Raji (cell line): ENCODE results near the gene CD8A.

Source experiments
- POLR2A ChIP-seq: IDR thresholded peaks from 2 replicates; pipeline ENCODE4 v1.6.1; 2011; ENCODE audit warnings: low read depth, low read length, control low read depth; ENCODE audit not compliant: insufficient read depth

Gene CD8A

GRCh38 chr2:86790676-86791572 is at the start of gene CD8A:
Gene CD8A, minus strand, starts transcription at chr2:86790913. Its CDS starts 88 bp downstream, at chr2:86790825.
- TF ChIP-seq POLR2A: no peak

- no peak for TF ChIP-seq POLR2A
Measured at GRCh38 chr2:86833315-86833714, 42.6 kb upstream of the CD8A start.

GRCh38 chr2:86832334-86833096 is 41.8 kb upstream of the CD8A start:
- TF ChIP-seq POLR2A: no peak

- no peak for TF ChIP-seq POLR2A
Measured at GRCh38 chr2:86831537-86831936, 40.8 kb upstream of the CD8A start.

GRCh38 chr2:86826951-86827350 is 36.2 kb upstream of the CD8A start:
- TF ChIP-seq POLR2A: no peak

- TF ChIP-seq POLR2A: no peak
Measured at GRCh38 chr2:86825693-86826381, 35.1 kb upstream of the CD8A start.

GRCh38 chr2:86825036-86825692 is 34.5 kb upstream of the CD8A start:
- TF ChIP-seq POLR2A: no peak

GRCh38 chr2:86822668-86823345 is 32.1 kb upstream of the CD8A start:
- TF ChIP-seq POLR2A: no peak

GRCh38 chr2:86821842-86822241 is 31.1 kb upstream of the CD8A start:
- no peak for TF ChIP-seq POLR2A

- no peak for TF ChIP-seq POLR2A
Measured at GRCh38 chr2:86821306-86821705, 30.6 kb upstream of the CD8A start.

- no peak for TF ChIP-seq POLR2A
Measured at GRCh38 chr2:86818957-86819356, 28.2 kb upstream of the CD8A start.

- TF ChIP-seq POLR2A: no peak
Measured at GRCh38 chr2:86818114-86818801, 27.5 kb upstream of the CD8A start.

GRCh38 chr2:86815611-86816010 is 24.9 kb upstream of the CD8A start:
- TF ChIP-seq POLR2A: no peak
